Frontal cortex (tissue), 4 donors: ENCODE data around the gene ANKRD13D. TPM values are rescaled to one million over a fixed set of nuclear protein-coding genes. Genes with fewer than 3 reads are reported as not detected.

Experiments used
- DNase-seq, 2 donors: peaks; one replicate each; pipeline ENCODE4 v3.0.0; 2012; ENCODE audit warnings: low spot score in 2 of 2
- FAIRE-seq: peaks from 2 replicates; lab custom pipeline; 2012; peaks lifted over from hg19 to GRCh38; lab: Jason Lieb, UNC
- total RNA-seq: library from RNA; depleted of rRNA; stranded (reverse); fragments of >200 nt; gene quantifications from one replicate; pipeline ENCODE4 v1.2.3, GENCODE V29; 2014
- donor health status: control.
- donor health status: control.
- donor health status: control.

ANKRD13D gene
- total RNA-seq, 1 donor from 2014 or later = 55.8 TPM

DNA sequence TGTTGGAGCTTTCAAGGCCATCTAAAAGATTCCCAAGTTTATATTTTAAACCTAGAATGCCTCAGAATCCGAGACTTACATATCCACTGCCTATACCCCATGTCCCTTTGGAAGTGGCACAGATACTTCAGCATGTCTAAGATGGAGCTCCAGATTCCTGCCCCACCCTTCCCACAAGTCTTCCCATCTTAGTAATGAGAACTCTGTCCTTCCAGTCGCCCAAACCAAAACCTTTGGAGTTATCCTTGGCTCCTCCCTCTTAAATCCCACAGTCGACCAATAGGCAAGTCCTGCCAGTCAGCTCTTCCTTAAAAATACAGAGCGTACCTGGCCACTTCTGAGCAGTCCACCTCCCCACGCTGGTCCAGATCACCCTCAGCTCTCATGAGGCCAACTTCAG lies 59.9 kb downstream of the ANKRD13D start:
- no peak for FAIRE-seq
- DNase-seq = no peak

- FAIRE-seq (no peak), DNase-seq (no peak)
Measured at GRCh38 chr11:67349457-67349856, 60.4 kb downstream of the ANKRD13D start.

GRCh38 chr11:67349928-67350465 lies 60.9 kb downstream of the ANKRD13D start:
- FAIRE-seq = no peak
- no peak for DNase-seq

DNA sequence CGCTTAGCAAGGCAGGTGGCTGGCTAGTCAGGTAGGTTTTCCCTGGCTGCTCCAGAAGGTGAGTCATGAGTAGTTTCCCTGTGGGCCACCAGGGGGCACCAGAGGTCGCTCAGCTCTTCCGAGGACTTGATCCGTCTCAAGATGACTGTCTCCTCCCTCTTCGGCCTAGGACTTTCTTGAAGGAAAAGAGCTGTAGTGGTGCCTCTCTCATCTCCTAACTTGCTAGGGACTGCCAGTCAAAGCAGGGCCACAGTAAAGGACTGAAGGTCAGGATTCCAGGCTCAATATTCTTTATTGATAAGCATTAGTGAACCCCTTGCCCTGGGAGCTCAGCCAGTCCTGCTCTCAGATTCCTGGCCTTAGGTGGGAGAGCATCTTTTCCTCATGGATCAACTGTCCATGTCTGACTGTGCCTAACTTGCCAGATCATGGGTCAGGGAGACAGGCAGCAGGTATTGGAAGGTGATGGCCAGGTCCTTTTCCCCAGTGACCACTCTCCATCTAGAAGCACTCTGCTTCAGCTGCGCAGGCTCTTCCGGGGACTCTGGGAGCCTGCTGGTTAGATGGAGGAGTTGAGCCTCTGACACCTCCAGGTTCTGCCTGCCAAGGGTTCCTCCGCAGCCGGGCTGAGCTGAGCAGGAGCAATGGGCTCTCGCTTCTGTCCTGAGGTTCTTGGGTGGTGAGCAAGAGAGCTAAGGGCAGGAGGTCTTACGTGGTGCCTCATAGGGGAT lies 62.3 kb downstream of the ANKRD13D start:
- DNase-seq = peak in 1 of 2 donors; percentile 79
- FAIRE-seq = no peak

Other genes with a start within 250 kb of the ANKRD13D start
- 0.82 TPM for gene RHOD, start 232.5 kb upstream of the ANKRD13D start, total RNA-seq
- 35.5 TPM for gene KDM2A, start 170.0 kb upstream of the ANKRD13D start, total RNA-seq
- 46.9 TPM for gene GRK2, start 22.8 kb upstream of the ANKRD13D start, total RNA-seq
- gene SSH3, start 14.2 kb downstream of the ANKRD13D start, total RNA-seq = 2.0 TPM
- 3.7 TPM for gene POLD4, start 64.2 kb downstream of the ANKRD13D start, total RNA-seq
- under 0.01 TPM for gene CLCF1, start 84.3 kb downstream of the ANKRD13D start, total RNA-seq
- 11.8 TPM for gene RAD9A, start 102.7 kb downstream of the ANKRD13D start, total RNA-seq
- gene PPP1CA, start 112.6 kb downstream of the ANKRD13D start, total RNA-seq = 69.3 TPM
- gene TBC1D10C, start 114.8 kb downstream of the ANKRD13D start, total RNA-seq = not detected
- under 0.01 TPM for gene CARNS1, start 126.4 kb downstream of the ANKRD13D start, total RNA-seq
- 15.1 TPM for gene RPS6KB2, start 139.2 kb downstream of the ANKRD13D start, total RNA-seq
- gene PTPRCAP, start 148.4 kb downstream of the ANKRD13D start, total RNA-seq = not detected
- 24.1 TPM for gene CORO1B, start 154.2 kb downstream of the ANKRD13D start, total RNA-seq
- gene GPR152, start 163.4 kb downstream of the ANKRD13D start, total RNA-seq = not detected
- gene CABP4, start 166.1 kb downstream of the ANKRD13D start, total RNA-seq = not detected
- gene TMEM134, start 179.9 kb downstream of the ANKRD13D start, total RNA-seq = 17.5 TPM
- 89.3 TPM for gene AIP, start 193.7 kb downstream of the ANKRD13D start, total RNA-seq
- gene PITPNM1, start 216.1 kb downstream of the ANKRD13D start, total RNA-seq = 32.6 TPM
- gene CDK2AP2, start 218.9 kb downstream of the ANKRD13D start, total RNA-seq = 4.9 TPM
- gene CABP2, start 234.1 kb downstream of the ANKRD13D start, total RNA-seq = not detected